NT2/D1 (cell line): ENCODE data around the gene GNG7.
A peak's percentile ranks its signal among the peaks of the same experiment; 100 is the strongest.
"Not testable (repeated sequence)": the region's sequence is repeated elsewhere in the genome, so short reads cannot be mapped to it uniquely, and the experiment has no call there.

Experiments
- DNase-seq: peaks from one replicate; pipeline ENCODE4 v3.0.0-alpha.2; 2011; ENCODE audit warnings: low read depth, low spot score
- H3K27me3 ChIP-seq: 2 replicates; pipeline ENCODE4 v1.6.0; 2011; ENCODE audit warnings: mild to moderate bottlenecking; ENCODE audit not compliant: insufficient read length, insufficient read depth
- H3K36me3 ChIP-seq: 2 replicates; pipeline ENCODE4 v1.6.1; 2011; ENCODE audit warnings: mild to moderate bottlenecking, low read length, mixed read lengths; ENCODE audit not compliant: insufficient read depth, insufficient read length
- H3K4me1 ChIP-seq: 2 replicates; pipeline ENCODE4 v1.5.1; 2011; ENCODE audit not compliant: insufficient read depth, insufficient read length
- H3K4me3 ChIP-seq: 2 replicates; pipeline ENCODE4 v1.5.1; 2011; ENCODE audit warnings: low read depth; ENCODE audit not compliant: insufficient read length
- H3K9ac ChIP-seq: 2 replicates; pipeline ENCODE4 v1.6.0; 2011; ENCODE audit warnings: low read depth; ENCODE audit not compliant: insufficient read length
- H3K9me3 ChIP-seq: 2 replicates; pipeline ENCODE4 v1.5.1; 2011; ENCODE audit warnings: mild to moderate bottlenecking, low read length; ENCODE audit not compliant: insufficient read depth
- SUZ12 ChIP-seq: IDR thresholded peaks from 2 replicates; pipeline ENCODE4 v1.6.1; 2011; ENCODE audit not compliant: insufficient read length, insufficient read depth; ENCODE audit errors: extremely low read depth
- YY1 ChIP-seq: IDR thresholded peaks from 2 replicates; pipeline ENCODE4 v1.6.1; 2011; ENCODE audit not compliant: insufficient read length, insufficient read depth
- ZNF274 ChIP-seq: IDR thresholded peaks from 2 replicates; pipeline ENCODE4 v1.6.1; 2011; ENCODE audit warnings: mild to moderate bottlenecking, low read depth, low read length

Gene GNG7

DNA sequence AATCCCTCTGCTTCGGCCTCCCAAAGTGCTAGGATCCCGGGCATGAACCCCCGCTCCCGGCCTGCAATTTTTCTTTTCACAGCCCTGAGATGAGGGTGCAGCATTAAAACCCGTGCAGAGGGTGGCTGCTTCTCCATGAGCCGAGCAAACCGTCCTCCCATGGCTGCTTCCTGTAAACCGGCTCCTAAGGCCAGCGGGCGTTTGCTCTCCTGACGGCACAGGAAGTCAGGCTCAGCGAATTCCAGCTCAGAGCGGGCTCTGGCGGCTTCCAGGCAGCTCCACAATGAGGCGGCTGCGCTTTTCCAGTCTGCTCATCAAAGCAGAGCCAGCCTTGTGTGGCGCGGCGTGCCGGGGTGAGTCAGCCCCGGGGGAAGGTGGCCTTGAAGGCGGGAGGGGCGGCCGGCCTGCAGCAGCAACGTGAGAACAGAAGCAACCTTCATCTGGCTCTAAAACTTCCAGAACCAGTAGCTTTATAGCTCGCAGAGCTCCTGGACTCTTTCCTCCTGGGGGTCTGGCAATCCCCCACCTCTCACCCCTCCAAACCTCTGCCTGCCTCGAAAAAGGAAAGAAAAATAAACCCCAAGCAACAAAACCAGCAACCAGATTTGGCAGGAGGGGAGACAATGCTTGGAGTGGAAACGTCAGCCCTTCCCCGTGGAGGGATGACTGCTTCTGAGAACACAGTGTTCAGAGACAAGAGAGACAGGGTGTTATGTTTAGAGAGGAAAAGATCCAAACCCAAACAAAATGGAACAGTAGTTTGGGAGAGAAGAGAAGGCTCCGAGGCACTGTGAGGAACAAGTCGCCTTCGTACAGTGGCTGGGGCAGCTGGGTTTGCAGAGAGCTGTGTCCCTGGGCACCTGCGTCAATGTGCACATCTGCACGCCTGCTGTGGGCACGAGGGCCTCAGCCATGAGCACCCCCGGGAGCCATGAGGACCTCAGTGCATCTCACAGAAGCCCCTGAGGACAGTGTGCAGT, 158.7 kb downstream of the GNG7 start:
- peak overlapping the region; percentile 76 for H3K9ac ChIP-seq
- H3K36me3 ChIP-seq: no peaks in the 10 kb centered on the region
- TF ChIP-seq SUZ12 (no peak), YY1 (no peak)
- H3K4me3 ChIP-seq: peak overlapping the region; percentile 8
- peak; percentile 96 for DNase-seq
- H3K9me3 ChIP-seq: no peaks in the 10 kb centered on the region
- H3K27me3 ChIP-seq: no peaks in the 10 kb centered on the region
- H3K4me1 ChIP-seq: peaks cover 21% of the 10 kb centered on the region

DNA sequence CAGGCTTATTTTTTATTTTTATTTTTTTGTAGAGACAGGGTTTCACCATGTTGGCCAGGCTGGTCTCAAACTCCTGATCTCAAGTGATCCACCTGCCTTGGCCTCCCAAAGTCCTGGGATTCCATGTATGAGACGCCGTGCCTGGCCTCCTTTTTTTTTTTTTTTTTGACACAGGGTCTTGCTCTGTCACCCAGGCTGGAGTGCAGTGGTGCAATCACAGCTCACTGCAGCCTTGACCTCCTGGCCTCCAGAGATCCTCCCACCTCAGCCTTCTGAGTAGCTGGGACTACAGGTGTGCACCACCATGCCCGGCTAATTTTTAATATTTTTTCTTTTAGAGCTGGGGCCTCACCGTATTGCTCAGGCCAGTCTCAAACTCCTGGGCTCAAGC, 159.4 kb downstream of the GNG7 start:
- peak overlapping the region; percentile 8 for H3K4me3 ChIP-seq
- H3K9me3 ChIP-seq, H3K36me3 ChIP-seq, DNase-seq, H3K27me3 ChIP-seq: not testable (repeated sequence)
- peaks cover 21% of the 10 kb centered on the region for H3K4me1 ChIP-seq
- peak overlapping the region; percentile 76 for H3K9ac ChIP-seq

DNA sequence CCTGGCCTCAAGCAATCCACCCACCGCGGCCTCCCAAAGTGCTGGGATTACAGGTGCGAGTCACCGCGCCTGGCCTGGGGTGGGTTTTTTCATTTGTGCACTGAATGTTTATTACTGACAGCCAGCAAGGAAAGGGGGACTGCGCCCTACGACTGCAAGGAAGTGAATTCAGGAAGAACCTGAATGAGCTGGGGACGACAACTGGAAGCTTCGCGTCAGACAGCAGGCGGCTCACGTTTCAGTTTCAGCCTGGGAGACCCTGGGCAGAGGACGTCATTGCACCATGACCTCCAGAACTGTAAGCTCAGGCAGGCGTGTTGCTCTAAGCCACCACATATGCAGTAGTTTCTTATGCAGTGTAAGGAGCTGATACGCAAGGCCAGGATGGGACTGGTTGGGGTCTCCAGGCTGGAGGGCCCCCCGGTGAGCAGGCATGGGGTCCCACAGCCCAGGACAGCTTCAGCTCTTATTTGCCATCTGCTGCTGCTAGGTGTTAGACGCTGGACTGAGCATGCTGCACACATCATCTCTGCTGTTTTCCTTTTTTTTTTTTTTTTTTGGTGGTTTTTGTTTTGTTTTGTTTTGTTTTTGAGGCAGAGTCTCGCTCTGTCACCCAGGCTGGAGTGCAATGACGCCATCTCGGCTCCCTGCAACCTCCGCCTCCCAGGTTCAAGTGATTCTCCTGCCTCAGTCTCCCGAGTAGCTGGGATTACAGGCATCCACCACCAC, 160.0 kb downstream of the GNG7 start:
- TF ChIP-seq YY1: no peak
- TF ChIP-seq ZNF274: no peak
- TF ChIP-seq SUZ12: no peak
- DNase-seq: no peak
- H3K36me3 ChIP-seq: no peaks in the 10 kb centered on the region
- H3K27me3 ChIP-seq: no peaks in the 10 kb centered on the region
- peak overlapping the region; percentile 24 for H3K9ac ChIP-seq
- peaks cover 21% of the 10 kb centered on the region for H3K4me1 ChIP-seq
- no peak overlapping the region for H3K4me3 ChIP-seq
- no peaks in the 10 kb centered on the region for H3K9me3 ChIP-seq

DNA sequence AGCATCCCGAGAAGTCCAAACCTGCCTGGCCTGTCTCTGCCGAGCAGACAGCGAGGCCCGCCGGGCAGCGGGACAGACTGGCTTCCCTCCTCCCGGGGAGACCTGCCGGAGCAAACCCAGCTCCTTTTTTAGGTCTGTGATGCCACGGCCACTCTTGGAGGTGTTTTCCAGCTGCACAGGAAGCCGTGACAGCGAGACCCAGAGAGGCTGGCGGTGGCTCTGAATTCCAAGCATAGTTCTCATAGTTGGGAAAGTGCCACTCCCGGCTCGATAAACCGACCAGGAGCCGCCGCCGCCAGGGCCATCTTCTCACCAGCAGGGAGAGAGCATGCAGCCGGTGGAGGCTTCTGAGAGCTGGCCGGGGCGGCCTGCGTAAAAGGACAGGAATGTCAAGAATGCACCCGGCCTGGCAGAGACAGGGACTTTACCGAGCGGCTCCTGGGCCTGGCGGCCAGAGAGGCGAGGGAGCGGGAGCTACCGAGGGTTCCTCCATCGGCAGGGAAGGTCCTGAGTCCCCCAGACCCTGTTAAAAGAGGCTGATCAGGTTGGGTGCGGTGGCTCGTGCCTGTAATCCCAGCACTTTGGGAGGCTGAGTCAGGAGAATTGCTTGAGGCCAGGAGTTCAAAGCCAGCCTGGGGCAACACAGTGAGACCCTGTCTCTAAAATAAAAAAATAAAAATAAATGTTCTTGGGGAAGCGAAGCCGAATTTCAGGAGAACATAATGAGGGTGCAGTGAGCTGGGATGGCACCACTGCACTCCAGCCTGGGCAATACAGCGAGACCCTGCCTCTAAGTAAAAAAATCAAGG, 161.6 kb downstream of the GNG7 start:
- Histone ChIP-seq H3K4me3 (no peak overlapping the region), H3K4me1 (peaks cover 14% of the 10 kb centered on the region), H3K27me3 (no peaks in the 10 kb centered on the region), H3K36me3 (no peaks in the 10 kb centered on the region), H3K9me3 (peaks cover 1% of the 10 kb centered on the region; the same call in 1 of the 2 replicates), H3K9ac (peak overlapping the region; percentile 67)
- DNase-seq: peak; percentile 97
- TF ChIP-seq YY1 (no peak), SUZ12 (no peak), ZNF274 (no peak)

DNA sequence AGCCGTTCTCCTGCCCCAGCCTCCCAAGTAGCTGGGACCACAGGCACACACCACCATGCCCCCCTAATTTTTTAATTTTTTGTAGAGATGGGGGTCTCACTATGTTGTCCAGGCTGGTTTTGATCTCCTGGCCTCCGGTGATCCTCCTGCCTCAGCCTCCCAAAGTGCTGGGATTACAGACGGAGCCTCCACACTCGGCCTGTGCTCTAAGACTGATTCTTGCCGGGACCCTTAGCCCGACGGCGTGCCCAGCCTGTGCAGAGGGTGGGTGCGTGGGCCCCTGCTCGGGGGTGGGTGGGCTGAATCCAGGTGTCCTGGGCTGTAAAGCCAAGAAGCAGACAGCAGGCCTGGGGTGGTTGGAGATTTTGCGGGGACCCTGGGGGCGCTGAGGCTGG, 162.2 kb downstream of the GNG7 start:
- no peak for DNase-seq
- H3K27me3 ChIP-seq: no peaks in the 10 kb centered on the region
- no peaks in the 10 kb centered on the region for H3K36me3 ChIP-seq
- H3K4me1 ChIP-seq: peaks cover 13% of the 10 kb centered on the region
- H3K9ac ChIP-seq: peak overlapping the region; percentile 67
- TF ChIP-seq ZNF274: no peak
- no peak overlapping the region for H3K4me3 ChIP-seq
- peaks cover 7% of the 10 kb centered on the region; the same call in 1 of the 2 replicates for H3K9me3 ChIP-seq

DNA sequence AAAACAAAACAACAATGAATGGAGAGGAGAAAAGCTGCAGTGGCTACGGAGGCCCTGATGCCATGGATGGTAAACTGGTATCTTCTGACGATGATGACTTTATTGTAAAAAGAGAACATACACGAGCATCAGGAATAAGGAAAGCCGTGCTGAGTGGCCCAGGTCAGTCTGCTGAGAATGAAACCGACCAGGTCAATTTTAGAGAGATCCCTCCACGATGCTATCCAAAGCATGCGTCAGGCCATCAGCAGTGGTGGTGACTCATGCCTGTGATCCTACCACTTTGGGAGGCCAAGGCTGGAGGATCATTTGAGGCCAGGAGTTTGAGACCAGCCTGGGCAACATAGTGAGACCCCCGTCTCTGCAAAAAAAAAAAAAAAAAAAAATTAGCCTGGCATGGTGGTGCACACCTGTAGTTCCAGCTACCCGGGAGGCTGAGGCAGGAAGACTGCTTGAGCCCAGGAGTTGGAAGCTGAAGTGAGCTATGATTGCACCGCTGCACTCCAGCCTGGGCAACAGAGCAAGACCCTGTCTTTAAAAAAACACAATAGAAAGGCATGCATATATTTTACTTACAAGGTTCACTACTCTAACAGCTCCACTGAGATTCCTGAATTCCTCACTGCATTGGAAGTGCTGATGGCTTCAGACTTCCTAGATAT, 164.3 kb downstream of the GNG7 start:
- Histone ChIP-seq H3K9ac (no peak overlapping the region), H3K4me3 (no peak overlapping the region), H3K27me3 (no peaks in the 10 kb centered on the region), H3K36me3 (no peaks in the 10 kb centered on the region), H3K9me3 (peaks cover 28% of the 10 kb centered on the region), H3K4me1 (peaks cover 6% of the 10 kb centered on the region)
- TF ChIP-seq YY1 (no peak), ZNF274 (no peak), SUZ12 (no peak)
- no peak for DNase-seq

DNA sequence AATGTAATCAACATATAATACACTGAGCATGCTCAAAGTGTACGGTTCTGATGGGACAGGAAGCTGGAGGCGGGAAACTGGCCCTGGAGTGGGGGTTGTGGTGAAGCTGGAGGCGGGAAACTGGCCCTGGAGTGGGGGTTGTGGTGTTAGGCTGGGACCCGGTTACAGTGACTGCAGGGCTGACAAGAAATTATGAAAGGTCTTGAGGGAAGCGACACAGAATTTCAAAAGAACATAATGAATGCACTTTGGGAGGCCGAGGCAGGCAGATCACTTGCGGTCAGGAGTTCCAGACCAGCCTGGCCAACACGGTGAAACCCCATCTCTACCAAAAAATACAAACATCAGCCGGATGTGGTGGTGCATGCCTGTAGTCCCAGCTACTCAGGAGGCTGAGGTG, 164.9 kb downstream of the GNG7 start:
- H3K9me3 ChIP-seq: peaks cover 34% of the 10 kb centered on the region
- H3K4me3 ChIP-seq, H3K4me1 ChIP-seq, H3K36me3 ChIP-seq, DNase-seq, H3K9ac ChIP-seq, H3K27me3 ChIP-seq: not testable (repeated sequence)
